Anterior cingulate cortex (tissue), 58 donors: ENCODE measurements around the gene TRAPPC13.
"Not testable (repeated sequence)": the region's sequence is repeated elsewhere in the genome, so short reads cannot be mapped to it uniquely, and the experiment has no call there.

Source experiments
- DNase-seq, 58 donors: peaks; one replicate each; lab custom pipeline; 2025; lab: John Stamatoyannopoulos, UW

Gene TRAPPC13

GRCh38 chr5:65674749-65675148 is 49.9 kb downstream of the TRAPPC13 start:
- DNase-seq, result no peak

DNA sequence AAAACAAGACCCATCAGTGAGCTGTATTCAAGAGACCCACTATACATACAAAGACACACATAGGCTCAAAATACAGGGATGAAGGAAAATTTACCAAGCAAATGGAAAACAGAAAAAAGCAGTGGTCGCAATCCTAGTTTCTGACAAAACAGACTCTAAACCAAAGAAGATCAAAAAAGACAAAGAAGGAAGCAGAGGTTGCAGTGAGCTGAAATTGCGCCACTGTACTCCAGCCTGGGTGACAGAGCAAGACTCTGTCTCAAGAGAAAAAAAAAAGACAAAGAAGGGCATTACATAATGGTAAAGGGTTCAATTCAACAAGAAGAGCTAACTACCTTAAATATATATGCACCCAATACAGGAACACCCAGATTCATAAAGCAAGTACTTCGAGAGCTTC is 51.2 kb downstream of the TRAPPC13 start:
- DNase-seq, result not testable (repeated sequence)

DNA sequence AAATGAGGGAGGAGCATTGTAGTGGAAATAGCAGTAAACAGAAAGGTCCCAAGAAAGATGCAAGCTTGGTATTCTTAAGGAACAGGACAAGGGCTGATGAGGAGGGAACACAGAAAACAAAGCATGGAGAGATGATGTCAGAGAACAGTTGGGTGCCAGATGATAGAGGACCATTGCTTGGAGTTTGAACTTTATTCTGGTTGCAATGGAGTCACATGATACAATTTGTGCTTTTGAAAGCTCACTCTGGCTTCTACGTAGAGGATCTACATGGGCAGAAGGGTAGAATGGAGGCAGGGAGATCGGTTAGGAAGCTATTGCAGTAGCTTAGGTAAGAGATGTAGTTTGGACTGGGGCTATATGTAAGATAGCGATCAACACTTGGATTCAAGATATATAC is 57.3 kb downstream of the TRAPPC13 start:
- no peak for DNase-seq

DNA sequence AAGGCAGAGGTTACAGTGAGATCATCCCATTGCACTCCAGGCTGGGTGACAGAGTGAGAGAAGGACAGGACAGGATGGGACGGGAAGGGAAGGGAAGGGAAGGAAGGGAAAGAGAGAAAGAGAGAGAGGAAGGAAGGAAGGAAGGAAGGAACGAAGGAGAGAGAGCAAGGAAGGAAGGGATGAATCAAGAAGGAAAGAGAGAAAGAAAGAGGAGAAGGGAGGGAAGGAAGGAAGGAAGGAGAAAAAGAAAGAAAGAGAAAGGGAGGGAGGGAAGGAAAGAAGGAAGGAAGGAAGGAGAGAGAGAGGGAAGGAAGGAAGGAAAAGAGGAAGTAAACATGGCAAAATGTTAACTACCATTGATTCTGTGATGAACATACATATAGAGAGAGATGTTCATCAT is 68.3 kb downstream of the TRAPPC13 start:
- no peak for DNase-seq

DNA sequence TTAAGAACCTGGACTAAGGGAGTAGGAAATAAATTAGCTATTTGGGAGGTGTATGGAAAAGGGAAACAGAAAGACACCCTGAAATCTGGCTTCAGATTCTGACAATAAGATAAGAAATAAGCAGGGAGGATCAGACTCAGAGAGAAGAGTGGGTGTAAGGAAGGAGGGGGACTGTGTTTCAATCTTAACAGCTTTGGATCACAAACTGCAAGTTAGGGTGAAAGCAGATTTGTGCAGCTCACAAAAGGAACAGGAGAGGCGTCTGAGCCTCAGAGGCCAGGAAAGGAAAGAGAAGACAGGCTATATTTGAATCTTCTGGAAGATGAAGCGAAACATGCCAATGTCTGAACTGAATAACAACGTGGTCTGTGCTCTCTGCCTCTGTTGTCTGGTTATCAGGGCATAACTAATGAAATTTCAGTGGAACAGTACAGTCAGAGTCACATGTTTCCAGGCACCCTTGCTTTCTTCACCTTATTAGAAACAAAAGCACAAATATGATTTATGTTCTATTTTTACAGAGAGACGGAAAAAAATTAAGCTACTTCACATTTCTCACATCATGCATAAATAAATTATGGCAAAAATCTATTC is 70.4 kb downstream of the TRAPPC13 start:
- DNase-seq, result peak in 18 of 58 donors; percentile 0 to 63 (median 10)

GRCh38 chr5:65695896-65696295 is 71.1 kb downstream of the TRAPPC13 start:
- DNase-seq, result peak in 17 of 58 donors; percentile 2 to 57 (median 15)

- no peak for DNase-seq
Observed at GRCh38 chr5:65696892-65697291, 72.1 kb downstream of the TRAPPC13 start.

GRCh38 chr5:65699338-65699737 is 74.5 kb downstream of the TRAPPC13 start:
- no peak for DNase-seq

DNA sequence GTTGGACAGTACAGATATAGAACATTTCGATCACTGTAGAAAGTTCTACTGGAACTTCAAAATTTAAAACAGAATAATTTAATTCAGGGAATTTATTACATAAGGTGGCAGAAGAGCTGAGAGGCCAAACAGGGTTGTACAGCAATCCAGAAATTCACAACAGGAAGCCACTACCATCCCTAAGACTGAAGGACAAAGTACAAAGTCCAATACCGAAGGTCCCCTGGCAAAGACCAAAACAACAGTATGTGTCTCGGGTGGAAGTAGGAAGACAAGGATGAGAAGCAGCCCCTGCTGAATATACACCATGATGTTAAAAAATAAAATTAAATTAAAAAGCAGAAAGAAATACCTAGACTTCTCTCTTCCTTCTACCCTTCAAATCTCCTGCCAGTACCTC is 77.2 kb downstream of the TRAPPC13 start:
- DNase-seq, result no peak

DNA sequence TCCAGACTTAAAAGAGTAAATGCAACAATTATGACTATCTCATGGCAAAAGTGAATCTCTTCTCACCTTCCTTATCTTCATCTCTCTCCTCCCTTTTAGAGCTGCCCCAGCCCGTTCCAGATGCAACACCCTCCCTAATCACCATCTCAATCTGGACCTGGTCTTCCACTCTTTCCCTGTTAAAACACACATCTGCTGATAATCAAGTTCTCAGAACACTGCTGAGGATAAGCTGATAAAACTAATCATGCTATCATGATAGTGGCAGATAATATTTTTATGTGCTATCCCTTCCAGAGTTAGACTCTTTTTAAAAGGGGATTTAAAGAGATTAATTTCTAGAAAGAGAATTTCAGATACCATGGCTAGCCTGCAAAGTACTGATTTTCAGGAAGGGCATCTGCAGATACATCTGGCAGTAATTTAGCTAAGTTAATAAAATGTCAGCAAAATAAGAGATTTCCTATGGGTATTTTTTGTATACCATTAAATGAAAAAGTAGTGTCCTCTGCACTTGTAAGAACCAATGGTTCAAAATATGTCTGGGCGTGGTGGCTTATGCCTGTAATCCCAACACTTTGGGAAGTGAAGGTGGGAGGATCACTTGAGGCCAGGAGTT is 79.9 kb downstream of the TRAPPC13 start:
- DNase-seq, result no peak

GRCh38 chr5:65707663-65708062 is 82.8 kb downstream of the TRAPPC13 start:
- DNase-seq, result no peak

DNA sequence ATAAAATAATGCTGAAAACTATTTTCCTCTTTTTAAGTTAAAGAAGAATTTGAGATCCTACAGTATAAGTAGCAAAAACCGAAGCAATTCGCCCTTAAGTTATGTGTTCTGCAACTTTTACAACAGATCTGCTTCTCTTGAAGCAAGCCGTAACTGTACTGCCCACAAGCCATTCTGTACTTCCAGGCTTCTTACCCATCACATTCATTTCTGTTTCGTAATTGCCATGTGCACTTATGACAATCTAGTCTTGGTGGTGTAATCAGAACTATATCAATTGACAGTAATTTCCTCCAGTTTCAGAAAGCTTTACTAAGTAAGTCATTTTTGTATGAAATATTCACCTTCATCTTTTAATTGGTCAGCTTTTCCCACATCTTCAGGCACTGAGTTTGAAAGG is 83.3 kb downstream of the TRAPPC13 start:
- DNase-seq, result no peak
